ENCODE results near the gene MCCC2.
"Not testable (repeated sequence)": the region's sequence is repeated elsewhere in the genome, so short reads cannot be mapped to it uniquely, and the experiment has no call there.

The MCCC2 gene

GRCh38 chr5:71662381-71662780, 75.2 kb downstream of the MCCC2 start:
- no peak for DNase-seq (ENCODE audit: low read depth in 2 of 2)

GRCh38 chr5:71663191-71663969, 76.2 kb downstream of the MCCC2 start:
- DNase-seq (ENCODE audit: low read depth in 2 of 2), result no peak

- not testable (repeated sequence) for DNase-seq (ENCODE audit: low read depth in 2 of 2)
Observed at GRCh38 chr5:71664615-71665014, 77.5 kb downstream of the MCCC2 start.

GRCh38 chr5:71666321-71666720, 79.2 kb downstream of the MCCC2 start:
- no peak for DNase-seq (ENCODE audit: low read depth in 2 of 2)

- DNase-seq (ENCODE audit: low read depth in 2 of 2), result no peak
Observed at GRCh38 chr5:71677977-71678376, 90.8 kb downstream of the MCCC2 start.

GRCh38 chr5:71679714-71680113, 92.6 kb downstream of the MCCC2 start:
- DNase-seq (ENCODE audit: low read depth in 2 of 2), result no peak

- no peak for DNase-seq (ENCODE audit: low read depth in 2 of 2)
Observed at GRCh38 chr5:71680510-71680909, 93.4 kb downstream of the MCCC2 start.

- DNase-seq (ENCODE audit: low read depth in 2 of 2), result no peak
Observed at GRCh38 chr5:71681296-71681695, 94.2 kb downstream of the MCCC2 start.

- DNase-seq (ENCODE audit: low read depth in 2 of 2), result no peak
Observed at GRCh38 chr5:71684309-71684708, 97.2 kb downstream of the MCCC2 start.

- no peak for DNase-seq (ENCODE audit: low read depth in 2 of 2)
Observed at GRCh38 chr5:71693828-71694427, 106.8 kb downstream of the MCCC2 start.

- DNase-seq (ENCODE audit: low read depth in 2 of 2), result no peak
Observed at GRCh38 chr5:71695071-71695470, 107.9 kb downstream of the MCCC2 start.

- DNase-seq (ENCODE audit: low read depth in 2 of 2), result no peak
Observed at GRCh38 chr5:71695595-71695994, 108.5 kb downstream of the MCCC2 start.

GRCh38 chr5:71697967-71698366, 110.8 kb downstream of the MCCC2 start:
- DNase-seq (ENCODE audit: low read depth in 2 of 2), result no peak

- no peak for DNase-seq (ENCODE audit: low read depth in 2 of 2)
Observed at GRCh38 chr5:71699233-71699632, 112.1 kb downstream of the MCCC2 start.

- no peak for DNase-seq (ENCODE audit: low read depth in 2 of 2)
Observed at GRCh38 chr5:71699751-71700150, 112.6 kb downstream of the MCCC2 start.

GRCh38 chr5:71700803-71701202, 113.7 kb downstream of the MCCC2 start:
- no peak for DNase-seq (ENCODE audit: low read depth in 2 of 2)

GRCh38 chr5:71701407-71701806, 114.3 kb downstream of the MCCC2 start:
- DNase-seq (ENCODE audit: low read depth in 2 of 2), result no peak

- DNase-seq (ENCODE audit: low read depth in 2 of 2), result no peak
Observed at GRCh38 chr5:71703941-71704340, 116.8 kb downstream of the MCCC2 start.

- no peak for DNase-seq (ENCODE audit: low read depth in 2 of 2)
Observed at GRCh38 chr5:71705421-71705820, 118.3 kb downstream of the MCCC2 start.

- no peak for DNase-seq (ENCODE audit: low read depth in 2 of 2)
Observed at GRCh38 chr5:71706906-71707305, 119.8 kb downstream of the MCCC2 start.

Data from stimulated activated CD4-positive, alpha-beta T cell treated with anti-CD3 and anti-CD28 coated beads, Interleukin-15, amount 100 ng/mL, for 48 hours (primary cell).